NCI-H2171 treated with DMSO at 0.1 percent for 48 hours (cell line): ENCODE measurements around the gene TRIO.

Source experiments
- DNase-seq: peaks from one replicate; lab custom pipeline; 2025; lab: John Stamatoyannopoulos, UW

The TRIO gene

GRCh38 chr5:14460844-14461398 is 317.8 kb downstream of the TRIO start:
- no peak for DNase-seq

GRCh38 chr5:14462681-14463080 is 319.5 kb downstream of the TRIO start:
- DNase-seq: no peak

GRCh38 chr5:14463629-14464028 is 320.5 kb downstream of the TRIO start:
- peak; percentile 21 for DNase-seq

- DNase-seq: no peak
Observed at GRCh38 chr5:14464096-14464495, 321.0 kb downstream of the TRIO start.

- DNase-seq: peak; percentile 71
Observed at GRCh38 chr5:14464671-14465070, 321.5 kb downstream of the TRIO start.

- DNase-seq: no peak
Observed at GRCh38 chr5:14465116-14465515, 322.0 kb downstream of the TRIO start.

- DNase-seq: no peak
Observed at GRCh38 chr5:14465776-14466175, 322.6 kb downstream of the TRIO start.

GRCh38 chr5:14467251-14467650 is 324.1 kb downstream of the TRIO start:
- no peak for DNase-seq

GRCh38 chr5:14467886-14468285 is 324.7 kb downstream of the TRIO start:
- no peak for DNase-seq

- peak; percentile 27 for DNase-seq
Observed at GRCh38 chr5:14469551-14470377, 326.6 kb downstream of the TRIO start.

GRCh38 chr5:14471507-14471906 is 328.4 kb downstream of the TRIO start:
- DNase-seq: no peak

GRCh38 chr5:14472986-14473567 is 329.9 kb downstream of the TRIO start:
- no peak for DNase-seq

- no peak for DNase-seq
Observed at GRCh38 chr5:14475045-14475444, 331.9 kb downstream of the TRIO start.

- DNase-seq: no peak
Observed at GRCh38 chr5:14476786-14477435, 333.8 kb downstream of the TRIO start.

GRCh38 chr5:14479143-14479696 is 336.1 kb downstream of the TRIO start:
- DNase-seq: no peak

- no peak for DNase-seq
Observed at GRCh38 chr5:14481349-14481748, 338.2 kb downstream of the TRIO start.

GRCh38 chr5:14482085-14482484 is 338.9 kb downstream of the TRIO start:
- DNase-seq: no peak

- DNase-seq: no peak
Observed at GRCh38 chr5:14483504-14484157, 340.5 kb downstream of the TRIO start.

- DNase-seq: no peak
Observed at GRCh38 chr5:14486486-14486885, 343.3 kb downstream of the TRIO start.

GRCh38 chr5:14486996-14487896 is 344.1 kb downstream of the TRIO start:
- no peak for DNase-seq
